Keratinocyte (primary cell): Measurements from ENCODE around the gene SUGCT. TPM values are rescaled to one million over a fixed set of nuclear protein-coding genes. Genes with fewer than 3 reads are reported as not detected.

ENCODE experiments used
- DNase-seq: peaks from one replicate; pipeline ENCODE4 v3.0.0-alpha.2; 2011; ENCODE audit warnings: low read depth, missing footprints, low spot score
- FAIRE-seq: peaks from 2 replicates; lab custom pipeline; 2011; peaks lifted over from hg19 to GRCh38; lab: Jason Lieb, UNC
- H2AFZ ChIP-seq: 2 replicates; pipeline ENCODE4 v1.6.0; 2012; ENCODE audit warnings: low read length, control low read depth, inconsistent platforms; ENCODE audit not compliant: control insufficient read depth
- H3K27ac ChIP-seq: 2 replicates; pipeline ENCODE4 v1.5.1; 2011; ENCODE audit warnings: low read length; ENCODE audit not compliant: control insufficient read depth, insufficient read depth
- H3K27me3 ChIP-seq: 3 replicates; pipeline ENCODE4 v1.6.0; 2011; ENCODE audit warnings: low read length; ENCODE audit not compliant: control insufficient read depth, insufficient read depth; ENCODE audit errors: extremely low read depth
- H3K36me3 ChIP-seq, 2 experiments: 2 replicates in 1 of 2; 3 replicates in 1 of 2; pipeline ENCODE4 v1.5.1; 2011; ENCODE audit warnings: low read length in 2 of 2, mild to moderate bottlenecking in 1 of 2; ENCODE audit not compliant: control insufficient read depth in 2 of 2, insufficient read depth in 2 of 2; ENCODE audit errors: extremely low read depth in 1 of 2
- H3K4me1 ChIP-seq: 3 replicates; pipeline ENCODE4 v1.5.1; 2011; ENCODE audit warnings: low read length; ENCODE audit not compliant: control insufficient read depth, insufficient read depth; ENCODE audit errors: extremely low read depth
- H3K4me2 ChIP-seq: 3 replicates; pipeline ENCODE4 v1.6.0; 2011; ENCODE audit warnings: low read depth, low read length; ENCODE audit not compliant: control insufficient read depth, insufficient read depth; ENCODE audit errors: extremely low read depth
- H3K4me3 ChIP-seq, 3 experiments: fragments of 200-600 bp in 1 of 3; sonication (generic) in 1 of 3; 2 replicates in 2 of 3; 3 replicates in 1 of 3; pipeline ENCODE4 v1.5.1; 2011 to 2016; ENCODE audit warnings: low read length in 3 of 3, mild to moderate bottlenecking in 3 of 3, control low read depth in 2 of 3, inconsistent platforms in 1 of 3, low read depth in 1 of 3, mixed read lengths in 1 of 3, mixed run types in 1 of 3, moderate library complexity in 1 of 3; ENCODE audit not compliant: control insufficient read depth in 2 of 3, insufficient read depth in 2 of 3; ENCODE audit errors: extremely low read depth in 1 of 3
- H3K79me2 ChIP-seq: 2 replicates; pipeline ENCODE4 v1.6.0; 2012; ENCODE audit warnings: low read length; ENCODE audit not compliant: control insufficient read depth, insufficient read depth
- H3K9ac ChIP-seq: 3 replicates; pipeline ENCODE4 v1.6.0; 2011; ENCODE audit warnings: low read length; ENCODE audit not compliant: control insufficient read depth, insufficient read depth; ENCODE audit errors: extremely low read depth
- H3K9me1 ChIP-seq: 3 replicates; pipeline ENCODE4 v1.6.0; 2011; ENCODE audit warnings: low read length; ENCODE audit not compliant: control insufficient read depth, insufficient read depth; ENCODE audit errors: extremely low read depth
- H3K9me3 ChIP-seq: 2 replicates; pipeline ENCODE4 v1.5.1; 2012; ENCODE audit warnings: low read depth, low read length; ENCODE audit not compliant: control insufficient read depth
- H4K20me1 ChIP-seq: 3 replicates; pipeline ENCODE4 v1.6.0; 2011; ENCODE audit warnings: low read length; ENCODE audit not compliant: control insufficient read depth, insufficient read depth; ENCODE audit errors: extremely low read depth
- EZH2 ChIP-seq: IDR thresholded peaks from one replicate; pipeline ENCODE4 v1.6.1; 2012; ENCODE audit warnings: inconsistent platforms, mild to moderate bottlenecking, low read length, moderate library complexity
- dilution Hi-C: fragments of 300-500 bp; cut with MboI; formaldehyde crosslinking; loops from one replicate; pipeline ENCODE4 v1.7.0; 2020; ENCODE audit warnings: low sequenced_read_pairs; ENCODE audit not compliant: extremely low pct_ligation_motif_present
- polyA plus RNA-seq, 5 experiments: library from polyadenylated mRNA; depleted of rRNA in 3 of 5; stranded (reverse) in 3 of 5; stranded (forward) in 1 of 5; unstranded in 1 of 5; fragments of >200 nt; gene quantifications; 1 replicate in 1 of 5; 2 replicates in 3 of 5; 3 replicates in 1 of 5; pipeline versions ENCODE4 v1.2.1 to v1.2.3, GENCODE V29; 2011 to 2012; ENCODE audit warnings: missing spikeins in 2 of 5, low read depth in 1 of 5, low replicate concordance in 1 of 5
- TF ChIP-seq, protein P1 (sequence below), 3 experiments: IDR thresholded peaks in 1 of 3; conservative IDR thresholded peaks in 1 of 3; optimal IDR thresholded peaks in 1 of 3; 2 replicates in 2 of 3; 3 replicates in 1 of 3; pipeline versions ENCODE3 to v1.5.1; 2011; ENCODE audit warnings: low read length in 3 of 3, mild to moderate bottlenecking in 3 of 3, moderate library complexity in 2 of 3, control low read depth in 1 of 3, inconsistent platforms in 1 of 3; ENCODE audit not compliant: insufficient read depth in 2 of 3; ENCODE audit errors: extremely low read depth in 1 of 3

The SUGCT gene
- polyA plus RNA-seq, 1 donor (not counting 4 experiments of a cell fraction or from before 2014, with no cell fraction given) = 134 TPM

DNA sequence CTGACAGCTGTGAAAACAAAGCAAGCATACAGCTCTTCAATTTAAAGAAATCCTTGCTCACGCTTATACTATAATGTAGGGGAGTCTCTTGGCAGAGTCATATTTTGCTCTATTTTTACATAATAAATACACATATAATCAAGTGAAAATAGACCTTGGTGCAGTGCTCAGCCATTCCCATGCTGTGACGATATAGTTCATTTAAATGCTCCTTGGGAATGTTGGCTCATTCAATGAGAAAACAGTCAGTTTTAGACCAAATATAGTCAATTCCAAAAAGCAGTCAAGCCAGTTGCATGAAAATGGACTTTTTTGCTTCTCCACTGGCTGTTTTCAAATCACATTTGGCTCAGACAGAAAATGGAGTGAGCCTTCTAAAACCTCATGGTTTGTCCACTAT, 587.4 kb downstream of the SUGCT start:
- Histone ChIP-seq H4K20me1 (no peaks in the 10 kb centered on the region), H3K9me1 (no peaks in the 10 kb centered on the region), H3K9ac (no peak overlapping the region), H3K4me2 (no peak overlapping the region), H3K79me2 (no peaks in the 10 kb centered on the region), H3K27me3 (no peaks in the 10 kb centered on the region), H2AFZ (no peak overlapping the region), H3K4me3 (no peak overlapping the region), H3K36me3 (no peaks in the 10 kb centered on the region), H3K27ac (no peak overlapping the region), H3K9me3 (no peaks in the 10 kb centered on the region), H3K4me1 (peaks cover 16% of the 10 kb centered on the region)
- DNase-seq = no peak
- no peak for TF ChIP-seq EZH2
- TF ChIP-seq, protein P1, sequence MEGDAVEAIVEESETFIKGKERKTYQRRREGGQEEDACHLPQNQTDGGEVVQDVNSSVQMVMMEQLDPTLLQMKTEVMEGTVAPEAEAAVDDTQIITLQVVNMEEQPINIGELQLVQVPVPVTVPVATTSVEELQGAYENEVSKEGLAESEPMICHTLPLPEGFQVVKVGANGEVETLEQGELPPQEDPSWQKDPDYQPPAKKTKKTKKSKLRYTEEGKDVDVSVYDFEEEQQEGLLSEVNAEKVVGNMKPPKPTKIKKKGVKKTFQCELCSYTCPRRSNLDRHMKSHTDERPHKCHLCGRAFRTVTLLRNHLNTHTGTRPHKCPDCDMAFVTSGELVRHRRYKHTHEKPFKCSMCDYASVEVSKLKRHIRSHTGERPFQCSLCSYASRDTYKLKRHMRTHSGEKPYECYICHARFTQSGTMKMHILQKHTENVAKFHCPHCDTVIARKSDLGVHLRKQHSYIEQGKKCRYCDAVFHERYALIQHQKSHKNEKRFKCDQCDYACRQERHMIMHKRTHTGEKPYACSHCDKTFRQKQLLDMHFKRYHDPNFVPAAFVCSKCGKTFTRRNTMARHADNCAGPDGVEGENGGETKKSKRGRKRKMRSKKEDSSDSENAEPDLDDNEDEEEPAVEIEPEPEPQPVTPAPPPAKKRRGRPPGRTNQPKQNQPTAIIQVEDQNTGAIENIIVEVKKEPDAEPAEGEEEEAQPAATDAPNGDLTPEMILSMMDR (optimal IDR thresholded peaks at IDR 0.05 in 1 of 3, IDR thresholded peaks at IDR 0.05 in 1 of 3, conservative IDR thresholded peaks at IDR 0.05 in 1 of 3; ENCODE audit: extremely low read depth in 1 of 3, insufficient read depth in 2 of 3, low read length in 3 of 3) = no peak
- dilution Hi-C loops = no loop called here
- FAIRE-seq = no peak

DNA sequence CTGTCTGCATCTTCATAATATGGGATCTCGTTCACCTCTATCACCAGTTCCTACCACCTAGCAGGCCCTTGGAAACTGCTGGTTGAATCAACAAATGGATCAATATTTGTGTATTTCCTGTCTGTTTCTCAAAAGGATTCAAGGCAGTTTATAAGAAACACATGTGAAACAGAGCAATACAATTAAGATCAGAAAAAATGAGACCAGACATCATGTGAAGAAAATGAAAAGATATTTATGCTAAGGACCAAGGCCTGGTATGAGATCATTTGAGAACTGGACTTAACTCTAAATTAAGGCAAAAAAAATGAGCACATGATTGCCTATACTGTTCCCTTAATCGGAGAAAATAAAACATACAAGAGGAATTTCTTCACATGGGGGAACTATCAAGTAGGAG, 589.0 kb downstream of the SUGCT start:
- no peak for DNase-seq
- H3K4me3 ChIP-seq = no peak overlapping the region
- FAIRE-seq = no peak

More for the DNA sequence above, 589.0 kb downstream of the SUGCT start:
- Histone ChIP-seq H3K36me3 (no peaks in the 10 kb centered on the region), H3K79me2 (no peaks in the 10 kb centered on the region), H3K4me1 (peaks cover 12% of the 10 kb centered on the region), H3K9ac (no peak overlapping the region), H2AFZ (no peak overlapping the region), H3K9me1 (no peaks in the 10 kb centered on the region), H3K4me2 (no peak overlapping the region), H4K20me1 (no peaks in the 10 kb centered on the region), H3K27ac (no peak overlapping the region), H3K9me3 (no peaks in the 10 kb centered on the region), H3K27me3 (no peaks in the 10 kb centered on the region)
- no peak for TF ChIP-seq EZH2
- TF ChIP-seq, protein P1 (optimal IDR thresholded peaks at IDR 0.05 in 1 of 3, IDR thresholded peaks at IDR 0.05 in 1 of 3, conservative IDR thresholded peaks at IDR 0.05 in 1 of 3; ENCODE audit: extremely low read depth in 1 of 3, insufficient read depth in 2 of 3, low read length in 3 of 3) = no peak
- dilution Hi-C loops = no loop called here
